Measurements from ENCODE around the gene PCIF1.

DNA sequence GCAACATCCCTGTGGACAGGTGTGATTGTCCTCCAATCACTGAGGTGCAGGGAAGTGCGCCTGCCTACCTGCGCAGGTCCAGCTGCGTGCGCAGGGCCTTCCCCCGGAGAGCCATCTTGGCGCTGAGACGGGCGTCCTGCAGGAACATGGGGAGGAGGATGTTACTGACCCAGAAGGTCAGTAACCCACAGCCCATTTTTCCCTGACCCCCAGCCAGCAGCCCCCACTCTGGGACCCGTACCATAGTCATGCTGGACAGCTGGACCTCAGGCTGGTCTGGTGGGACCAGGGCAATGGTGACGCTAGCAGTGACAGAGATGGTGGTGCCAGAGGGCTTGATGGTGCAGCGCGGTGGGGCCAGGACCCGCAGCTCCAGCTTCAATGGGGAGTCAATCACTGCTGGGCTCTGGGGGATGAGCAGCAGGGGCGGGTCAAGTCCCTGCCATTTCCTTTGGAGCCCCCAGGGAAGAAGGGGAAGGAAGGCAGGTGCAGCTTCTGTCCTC lies 32.2 kb upstream of the PCIF1 start:
- TF ChIP-seq CTCF (IDR thresholded peaks at IDR 0.05) (no peak), POLR2A (IDR thresholded peaks at IDR 0.05) (no peak)
